ENCODE measurements around the gene KCNH4. TPM values are rescaled to one million over a fixed set of nuclear protein-coding genes. Genes with fewer than 3 reads are reported as not detected.
A peak's percentile ranks its signal among the peaks of the same experiment; 100 is the strongest.

The KCNH4 gene
- total and polyA plus RNA-seq, 5 experiments from 2014 or later: 0.11 to 0.18 TPM; not detected in 3

DNA sequence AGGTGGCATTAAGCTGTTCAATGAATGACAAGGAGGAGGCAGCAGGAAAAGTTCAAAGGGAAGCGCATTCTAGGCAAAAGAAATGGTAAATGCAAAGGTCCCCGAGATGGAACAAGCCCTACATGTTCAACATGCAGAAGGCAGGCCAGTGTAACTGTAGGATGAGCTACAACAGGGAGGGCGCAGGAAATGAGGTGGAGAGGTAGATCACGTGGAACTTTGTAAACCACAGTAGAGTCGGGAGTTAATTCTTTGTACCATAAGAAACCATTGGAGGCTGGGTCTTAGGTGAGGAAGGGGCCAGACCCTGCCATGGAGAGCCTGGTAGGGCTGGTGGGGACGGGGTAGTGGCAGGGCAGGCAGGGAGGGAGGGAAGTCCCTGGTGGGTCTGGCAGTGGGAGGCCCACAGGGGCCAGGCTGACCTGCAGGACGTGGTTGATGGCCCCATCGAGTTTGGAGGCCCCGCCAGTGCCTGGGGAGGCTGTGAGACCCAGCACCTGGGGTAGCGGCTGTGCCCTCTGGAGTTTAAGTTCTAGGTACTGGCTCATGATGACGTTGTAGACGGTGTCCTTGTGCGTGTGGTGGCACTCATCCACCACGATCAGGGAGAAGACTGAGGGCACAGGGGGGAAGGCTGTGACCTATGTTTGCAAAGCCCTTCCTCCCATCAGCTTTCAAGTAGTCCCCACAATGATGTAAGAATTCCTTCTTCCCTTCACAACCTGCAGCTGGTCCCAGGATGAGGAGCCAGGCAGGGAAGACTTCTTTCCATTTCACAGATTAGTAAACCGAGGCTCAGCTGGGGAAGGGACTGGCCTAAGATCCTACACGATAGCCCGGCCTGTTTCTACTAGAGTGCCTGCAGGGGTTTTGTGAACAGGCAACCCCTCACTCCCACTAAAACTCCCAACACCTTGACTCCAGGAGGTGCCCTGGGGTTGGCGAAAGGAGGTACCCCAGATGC is 70.4 kb downstream of the KCNH4 start:
- Mint-ChIP-seq H3K27me3 (no peaks in the 10 kb centered on the region), H3K9me3 (no peaks in the 10 kb centered on the region), H3K4me3 (peak overlapping the region; percentile 39 to 98 (median 68)), H3K27ac (peak overlapping the region; percentile 45 to 100 (median 88)), H3K4me1 (peaks cover 19 to 64% (median 53%) of the 10 kb centered on the region in 4 donors), H3K36me3 (peaks cover 0 to 33% (median 15%) of the 10 kb centered on the region in 3 donors)
- ATAC-seq: no peak
- no peak for DNase-seq
- POLR2A ChIA-PET: interaction anchor here (0.5 to 8.1 kb wide), 10 partner anchors 10 to 724 kb away, joined by 3 to 83 read pairs (median 4); partner anchors contain the start of genes CNP, DNAJC7, HSPB9 and KAT2A

GRCh38 chr17:42109086-42109485 is 71.9 kb downstream of the KCNH4 start:
- ATAC-seq (no peak), DNase-seq (no peak)
- no peaks in the 10 kb centered on the region for H3K9me3 Mint-ChIP-seq
- peaks cover 0 to 40% (median 15%) of the 10 kb centered on the region in 3 donors for H3K36me3 Mint-ChIP-seq
- POLR2A ChIA-PET: interaction anchor here (2.3 to 8.1 kb wide), 2 partner anchors 9 to 91 kb away, joined by 4 to 83 read pairs; partner anchors contain the start of genes DNAJC7 and NKIRAS2
- peak overlapping the region in 4 of 10 donors; percentile 12 to 33 (median 26) for H3K4me3 Mint-ChIP-seq
- H3K27me3 Mint-ChIP-seq: no peaks in the 10 kb centered on the region
- peaks cover 19 to 56% (median 49%) of the 10 kb centered on the region in 4 donors for H3K4me1 Mint-ChIP-seq
- peak overlapping the region in 7 of 10 donors; percentile 21 to 91 (median 66) for H3K27ac Mint-ChIP-seq

DNA sequence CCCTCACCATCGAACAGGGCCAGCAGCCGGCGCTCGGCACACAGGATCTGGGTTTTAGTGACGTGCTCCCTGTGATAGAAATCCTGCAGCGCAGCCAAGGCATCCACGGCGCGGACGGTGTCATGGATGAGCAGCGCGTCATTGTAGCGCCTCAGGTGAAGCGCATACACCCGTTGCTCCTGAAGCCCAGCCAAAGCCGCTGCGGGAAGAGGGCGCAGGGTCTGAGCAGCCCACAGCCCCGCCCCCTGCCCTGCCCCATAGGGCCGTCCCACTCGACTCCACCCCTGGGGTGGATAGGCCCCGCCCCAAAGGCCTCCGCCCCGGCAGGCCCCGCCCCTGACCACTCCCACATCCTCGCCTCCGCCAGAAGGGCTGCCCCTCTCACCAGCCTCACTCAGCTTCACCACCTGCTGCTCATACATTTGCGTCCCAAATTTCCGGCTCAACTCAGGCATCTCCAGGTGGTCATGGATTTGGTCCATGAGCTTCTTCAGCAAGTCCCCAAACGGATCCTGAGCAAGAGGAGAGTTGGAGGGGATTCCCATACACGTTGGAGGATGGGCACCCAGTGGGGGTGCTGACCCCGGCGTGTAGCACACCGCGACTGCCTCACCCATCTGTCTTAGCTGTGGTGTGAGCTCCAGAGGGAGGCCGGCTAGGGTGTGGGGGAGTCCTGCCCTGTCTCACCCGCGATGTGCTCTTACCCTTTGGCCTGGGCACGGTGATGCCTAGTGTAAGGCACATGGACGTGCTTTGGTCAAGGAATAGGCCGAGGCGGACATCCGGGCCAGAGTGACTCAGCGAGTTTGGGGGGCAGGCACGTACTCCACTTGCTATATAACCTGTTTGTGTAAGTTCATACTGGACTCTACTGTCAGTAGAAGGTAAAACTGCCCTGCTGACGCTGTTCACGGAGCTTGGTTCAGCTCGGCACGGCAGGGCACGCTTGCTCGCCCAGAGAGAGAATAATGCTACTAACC is 73.1 kb downstream of the KCNH4 start:
- DNase-seq: peak; percentile 84 to 97 (median 90)
- H3K4me1 Mint-ChIP-seq: peaks cover 19 to 51% (median 45%) of the 10 kb centered on the region in 4 donors
- H3K27ac Mint-ChIP-seq: peak overlapping the region in 9 of 10 donors; percentile 13 to 90 (median 58)
- H3K9me3 Mint-ChIP-seq: no peaks in the 10 kb centered on the region
- POLR2A ChIA-PET: interaction anchor here (0.8 to 8.1 kb wide), 5 partner anchors 15 to 142 kb away, joined by 3 to 83 read pairs (median 4); partner anchors contain the start of genes DNAJC7 and NKIRAS2
- H3K27me3 Mint-ChIP-seq: no peaks in the 10 kb centered on the region
- peaks cover 0 to 48% (median 15%) of the 10 kb centered on the region in 3 donors for H3K36me3 Mint-ChIP-seq
- ATAC-seq: peak; percentile 79 to 81
- peak overlapping the region; percentile 26 to 76 (median 60) for H3K4me3 Mint-ChIP-seq

DNA sequence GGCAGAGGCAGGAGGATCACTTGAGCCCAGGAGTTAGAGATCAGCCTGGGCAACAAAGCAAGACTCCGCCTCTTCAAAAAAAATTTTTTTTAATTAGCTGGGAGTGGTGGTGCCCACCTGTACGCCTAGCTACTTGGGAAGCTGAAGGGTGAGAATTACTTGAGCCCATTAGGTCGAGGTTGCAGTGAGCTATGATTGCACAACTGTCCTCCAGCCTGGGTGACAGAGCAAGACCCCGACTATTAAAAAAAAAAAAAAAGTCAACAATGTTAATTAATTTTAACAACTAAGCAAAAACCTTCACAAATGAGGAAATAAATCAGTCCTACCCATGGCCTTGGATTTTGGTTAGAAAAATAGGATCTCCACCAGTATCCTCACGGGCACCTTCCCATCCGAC is 73.8 kb downstream of the KCNH4 start:
- Mint-ChIP-seq H3K9me3 (no peaks in the 10 kb centered on the region), H3K4me1 (peaks cover 17 to 46% (median 39%) of the 10 kb centered on the region in 4 donors), H3K4me3 (peak overlapping the region in 9 of 10 donors; percentile 26 to 76 (median 61)), H3K27me3 (no peaks in the 10 kb centered on the region), H3K27ac (peak overlapping the region in 1 of 10 donors; percentile 75), H3K36me3 (peaks cover 0 to 49% (median 15%) of the 10 kb centered on the region in 3 donors)
- ATAC-seq (no peak), DNase-seq (no peak)
- POLR2A ChIA-PET: interaction anchor here (0.6 to 1.3 kb wide), 6 partner anchors 33 to 458 kb away, joined by 3 to 7 read pairs (median 4); partner anchors contain the start of gene DNAJC7

Other genes starting within 250 kb of the KCNH4 start
- gene CNP, start 214.3 kb downstream of the KCNH4 start, total RNA-seq: 10 to 100 TPM; 30.6 to 34.1 TPM
- 10 to 100 TPM; 27.0 to 33.6 (median 27.5) TPM for gene CNP, start 214.3 kb downstream of the KCNH4 start, polyA plus RNA-seq
- gene DNAJC7, start 163.7 kb downstream of the KCNH4 start, total RNA-seq: 100 to 1,000 TPM; 118 to 129 TPM
- gene DNAJC7, start 163.7 kb downstream of the KCNH4 start, polyA plus RNA-seq: 10 to 100 TPM; 63.6 to 70.1 (median 66.2) TPM
- gene NKIRAS2, start 161.1 kb downstream of the KCNH4 start, total RNA-seq: 10 to 100 TPM; 19.1 to 19.2 TPM
- gene NKIRAS2, start 161.1 kb downstream of the KCNH4 start, polyA plus RNA-seq: 10 to 100 TPM; 20.5 to 30.2 (median 21.9) TPM
- gene C17orf113, start 130.5 kb downstream of the KCNH4 start, total RNA-seq: under 1 TPM; 0.52 to 0.94 TPM
- gene C17orf113, start 130.5 kb downstream of the KCNH4 start, polyA plus RNA-seq: under 1 TPM; 0.09 to 0.33 (median 0.13) TPM
- gene ZNF385C, start 82.7 kb downstream of the KCNH4 start, total RNA-seq: under 1 TPM; 0.18 to 0.36 TPM
- gene ZNF385C, start 82.7 kb downstream of the KCNH4 start, polyA plus RNA-seq: under 1 TPM in 2 of 3 donors, not detected in 1; 0.09 to 0.10 TPM
- 10 to 100 TPM; 53.1 to 57.3 TPM for gene DHX58, start 68.4 kb downstream of the KCNH4 start, total RNA-seq
- 10 to 100 TPM in 2 of 3 donors, 1 to 10 TPM in 1; 7.3 to 21.7 (median 13.6) TPM for gene DHX58, start 68.4 kb downstream of the KCNH4 start, polyA plus RNA-seq
- 10 to 100 TPM; 65.3 to 73.3 TPM for gene KAT2A, start 59.8 kb downstream of the KCNH4 start, total RNA-seq
- gene KAT2A, start 59.8 kb downstream of the KCNH4 start, polyA plus RNA-seq: 10 to 100 TPM in 1 of 3 donors, 1 to 10 TPM in 2; 5.1 to 11.8 (median 8.8) TPM
- gene HSPB9, start 58.3 kb downstream of the KCNH4 start, total RNA-seq: not detected
- not detected for gene HSPB9, start 58.3 kb downstream of the KCNH4 start, polyA plus RNA-seq
- 10 to 100 TPM; 63.6 to 73.5 TPM for gene RAB5C, start 26.2 kb downstream of the KCNH4 start, total RNA-seq
- 10 to 100 TPM; 57.3 to 88.4 (median 60.6) TPM for gene RAB5C, start 26.2 kb downstream of the KCNH4 start, polyA plus RNA-seq
- gene HCRT, start 4.3 kb upstream of the KCNH4 start, total RNA-seq: not detected
- not detected for gene HCRT, start 4.3 kb upstream of the KCNH4 start, polyA plus RNA-seq
- gene GHDC, start 13.4 kb upstream of the KCNH4 start, total RNA-seq: 10 to 100 TPM; 25.8 to 29.6 TPM
- 10 to 100 TPM; 15.3 to 21.5 (median 17.3) TPM for gene GHDC, start 13.4 kb upstream of the KCNH4 start, polyA plus RNA-seq
- gene STAT5B, start 95.2 kb upstream of the KCNH4 start, total RNA-seq: 100 to 1,000 TPM; 137 to 149 TPM
- 10 to 100 TPM; 66.3 to 94.0 (median 82.8) TPM for gene STAT5B, start 95.2 kb upstream of the KCNH4 start, polyA plus RNA-seq
- gene STAT5A, start 107.4 kb upstream of the KCNH4 start, total RNA-seq: 100 to 1,000 TPM; 117 to 122 TPM
- gene STAT5A, start 107.4 kb upstream of the KCNH4 start, polyA plus RNA-seq: 100 to 1,000 TPM in 1 of 3 donors, 10 to 100 TPM in 2; 59.6 to 115 (median 89.1) TPM
- 100 to 1,000 TPM; 130 to 135 TPM for gene STAT3, start 207.3 kb upstream of the KCNH4 start, total RNA-seq
- gene STAT3, start 207.3 kb upstream of the KCNH4 start, polyA plus RNA-seq: 100 to 1,000 TPM; 129 to 154 (median 153) TPM
- gene CAVIN1, start 242.1 kb upstream of the KCNH4 start, total RNA-seq: not detected
- gene CAVIN1, start 242.1 kb upstream of the KCNH4 start, polyA plus RNA-seq: under 1 TPM in 1 of 3 donors, not detected in 2; 0.03 TPM

Data from naive thymus-derived CD8-positive, alpha-beta T cell (primary cell).